Epithelial cell of esophagus (primary cell): ENCODE results near the gene ERMAP.
"Not testable (repeated sequence)": the region's sequence is repeated elsewhere in the genome, so short reads cannot be mapped to it uniquely, and the experiment has no call there.

Experiments used
- DNase-seq: peaks from one replicate; pipeline ENCODE4 v3.0.0; 2010; ENCODE audit warnings: low read depth
- H3K4me3 ChIP-seq: 2 replicates; pipeline ENCODE4 v1.5.1; 2011; ENCODE audit warnings: mild to moderate bottlenecking, low read length, control low read depth
- TF ChIP-seq, protein P1 (sequence below): IDR thresholded peaks from 2 replicates; pipeline ENCODE4 v1.5.1; 2011; ENCODE audit warnings: low read depth, mild to moderate bottlenecking, low read length, control low read depth, inconsistent platforms; ENCODE audit not compliant: insufficient read depth; ENCODE audit errors: missing control alignments

The ERMAP gene

DNA sequence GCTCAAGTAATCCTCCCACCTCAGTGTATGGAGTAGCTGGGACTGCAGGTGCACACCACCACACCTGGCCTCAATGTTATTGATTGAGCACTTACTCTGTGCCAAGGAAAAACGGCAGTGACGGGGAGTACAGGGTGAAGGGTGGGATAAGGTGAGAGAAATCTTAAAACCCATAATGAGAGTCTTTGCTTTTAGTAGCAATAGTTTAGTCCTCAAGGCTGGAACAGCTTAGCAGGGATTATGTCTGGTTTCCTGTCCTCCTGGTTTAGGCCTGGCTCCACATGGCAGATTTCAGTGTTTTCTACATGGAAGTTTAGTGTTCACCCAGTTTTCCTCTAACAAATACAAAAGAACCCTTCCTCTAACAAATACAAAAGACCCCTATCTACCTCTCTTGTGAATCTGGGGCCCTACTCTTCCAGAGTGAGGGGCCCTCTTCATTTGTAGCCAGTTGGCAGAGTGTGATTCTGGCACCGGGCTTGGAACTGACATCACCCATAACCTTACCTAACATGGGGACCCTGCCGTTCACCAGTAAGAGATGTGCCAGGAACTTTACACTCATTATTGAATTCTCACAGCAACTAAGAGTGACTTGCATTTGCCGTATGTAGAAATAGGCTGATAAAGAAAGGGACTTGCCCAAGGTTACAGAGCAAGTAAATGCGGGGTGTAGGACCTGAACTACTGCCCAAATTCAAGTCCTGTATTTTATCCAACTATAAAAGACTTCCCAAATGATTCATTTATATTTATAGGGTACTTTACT, 36.4 kb downstream of the ERMAP start:
- TF ChIP-seq, protein P1, sequence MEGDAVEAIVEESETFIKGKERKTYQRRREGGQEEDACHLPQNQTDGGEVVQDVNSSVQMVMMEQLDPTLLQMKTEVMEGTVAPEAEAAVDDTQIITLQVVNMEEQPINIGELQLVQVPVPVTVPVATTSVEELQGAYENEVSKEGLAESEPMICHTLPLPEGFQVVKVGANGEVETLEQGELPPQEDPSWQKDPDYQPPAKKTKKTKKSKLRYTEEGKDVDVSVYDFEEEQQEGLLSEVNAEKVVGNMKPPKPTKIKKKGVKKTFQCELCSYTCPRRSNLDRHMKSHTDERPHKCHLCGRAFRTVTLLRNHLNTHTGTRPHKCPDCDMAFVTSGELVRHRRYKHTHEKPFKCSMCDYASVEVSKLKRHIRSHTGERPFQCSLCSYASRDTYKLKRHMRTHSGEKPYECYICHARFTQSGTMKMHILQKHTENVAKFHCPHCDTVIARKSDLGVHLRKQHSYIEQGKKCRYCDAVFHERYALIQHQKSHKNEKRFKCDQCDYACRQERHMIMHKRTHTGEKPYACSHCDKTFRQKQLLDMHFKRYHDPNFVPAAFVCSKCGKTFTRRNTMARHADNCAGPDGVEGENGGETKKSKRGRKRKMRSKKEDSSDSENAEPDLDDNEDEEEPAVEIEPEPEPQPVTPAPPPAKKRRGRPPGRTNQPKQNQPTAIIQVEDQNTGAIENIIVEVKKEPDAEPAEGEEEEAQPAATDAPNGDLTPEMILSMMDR: no peak
- no peak for DNase-seq
- H3K4me3 ChIP-seq: no peak overlapping the region

DNA sequence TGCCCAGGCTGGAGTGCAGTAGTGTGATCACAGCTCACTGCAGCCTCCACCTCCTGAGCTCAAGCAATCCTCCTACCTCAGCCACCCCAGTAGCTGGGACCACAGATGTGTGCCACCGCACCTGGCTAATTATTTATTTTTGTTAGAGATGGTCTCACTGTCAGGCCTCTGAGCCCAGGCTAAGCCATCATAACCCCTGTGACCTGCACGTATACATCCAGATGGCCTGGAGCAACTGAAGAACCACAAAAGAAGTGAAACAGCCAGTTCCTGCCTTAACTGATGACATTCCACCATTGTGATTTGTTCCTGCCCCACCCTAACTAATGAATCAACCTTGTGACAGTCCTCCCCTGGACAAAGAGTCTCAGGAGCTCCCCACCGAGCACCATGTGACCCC, 39.6 kb downstream of the ERMAP start:
- DNase-seq, H3K4me3 ChIP-seq: not testable (repeated sequence)

GRCh38 chr1:42859366-42859765, 42.4 kb downstream of the ERMAP start:
- not testable (repeated sequence) for H3K4me3 ChIP-seq, DNase-seq

- no peak for DNase-seq
- no peak overlapping the region for H3K4me3 ChIP-seq
- TF ChIP-seq, protein P1: peak; percentile 12
These were observed 43.6 kb downstream of the ERMAP start for GRCh38 chr1:42860339-42861013.

DNA sequence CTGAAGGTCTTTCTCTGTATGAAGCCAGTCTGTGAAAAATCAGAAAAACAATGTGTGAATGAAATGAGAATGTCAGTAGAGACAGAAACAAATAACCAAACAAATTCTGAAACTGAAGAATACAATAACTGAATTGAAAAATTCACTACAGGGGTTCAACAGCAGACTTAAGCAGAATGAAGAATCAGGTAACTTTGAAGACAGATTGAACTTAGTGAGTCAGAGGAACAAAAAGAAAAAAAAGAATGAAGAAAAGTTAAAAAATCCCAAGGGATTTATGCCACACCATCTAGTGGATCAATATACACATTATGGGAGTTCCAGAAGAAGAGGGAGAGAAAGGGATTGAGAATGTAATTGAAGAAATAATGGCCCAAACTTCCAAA, 44.1 kb downstream of the ERMAP start:
- TF ChIP-seq, protein P1: no peak
- H3K4me3 ChIP-seq: no peak overlapping the region
- DNase-seq: no peak

GRCh38 chr1:42866549-42866948, 49.6 kb downstream of the ERMAP start:
- DNase-seq: no peak
- no peak overlapping the region for H3K4me3 ChIP-seq
- TF ChIP-seq, protein P1: no peak

DNA sequence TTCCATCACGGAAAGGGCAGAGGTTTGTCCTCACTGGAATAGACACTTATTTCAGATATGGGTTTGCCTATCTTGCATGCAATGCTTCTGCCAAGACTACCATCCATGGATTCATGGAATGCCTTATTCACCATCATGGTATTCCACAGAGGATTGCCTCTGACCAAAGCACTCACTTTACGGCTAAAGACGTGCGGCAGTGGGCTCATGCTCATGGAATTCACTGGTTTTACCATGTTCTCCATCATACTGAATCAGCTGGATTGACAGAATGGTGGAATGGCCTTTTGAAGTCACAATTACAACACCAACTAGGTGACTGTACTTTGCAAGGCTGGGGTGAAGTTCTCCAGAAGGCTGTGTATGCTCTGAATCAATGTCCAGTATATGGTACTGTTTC, 51.5 kb downstream of the ERMAP start:
- H3K4me3 ChIP-seq, DNase-seq: not testable (repeated sequence)

DNA sequence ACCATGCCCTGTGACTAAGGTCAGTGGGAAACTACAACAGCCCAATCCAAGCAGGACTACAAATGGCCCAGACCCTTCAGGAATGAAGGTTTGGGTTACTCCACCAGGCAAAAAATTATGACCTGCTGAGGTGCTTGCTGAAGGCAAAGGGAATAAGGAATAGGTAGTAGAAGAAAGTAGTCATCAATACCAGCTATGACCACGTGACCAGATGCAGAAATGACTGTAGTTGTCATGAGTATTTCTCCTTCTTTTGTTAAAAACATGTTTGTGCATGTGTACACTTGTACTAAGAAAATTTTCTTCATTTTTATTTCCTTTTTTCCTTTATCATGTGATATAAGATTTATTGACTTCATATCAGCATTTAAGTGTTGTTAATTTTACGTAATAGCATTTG, 52.3 kb downstream of the ERMAP start:
- DNase-seq: peak; percentile 21
- not testable (repeated sequence) for H3K4me3 ChIP-seq

GRCh38 chr1:42869751-42870150, 52.8 kb downstream of the ERMAP start:
- H3K4me3 ChIP-seq, DNase-seq: not testable (repeated sequence)

- DNase-seq: not testable (repeated sequence)
These were observed 56.2 kb downstream of the ERMAP start for GRCh38 chr1:42873108-42873507.

More at GRCh38 chr1:42873108-42873507, 56.2 kb downstream of the ERMAP start:
- H3K4me3 ChIP-seq: not testable (repeated sequence)
